Parathyroid adenoma (tissue), 2 donors: Measurements from ENCODE around the gene ZFR.

ENCODE experiments used
- H2AFZ ChIP-seq: fragments of 300-600 bp; sonication (generic); one replicate; pipeline ENCODE4 v1.7.0; 2017; ENCODE audit warnings: antibody characterized with exemption, mild to moderate bottlenecking
- H3K27ac ChIP-seq: fragments of 300-600 bp; sonication (generic); one replicate; pipeline ENCODE4 v1.7.0; 2017
- H3K27me3 ChIP-seq: fragments of 300-600 bp; sonication (generic); one replicate; pipeline ENCODE4 v1.7.0; 2017; ENCODE audit warnings: low read length; ENCODE audit not compliant: control insufficient read depth, insufficient read depth
- H3K36me3 ChIP-seq: fragments of 300-600 bp; sonication (generic); one replicate; pipeline ENCODE4 v1.7.0; 2017; ENCODE audit warnings: low read length; ENCODE audit not compliant: control insufficient read depth, insufficient read depth
- H3K4me1 ChIP-seq: fragments of 300-600 bp; sonication (generic); one replicate; pipeline ENCODE4 v1.7.0; 2017; ENCODE audit warnings: control low read depth
- H3K4me2 ChIP-seq: fragments of 300-600 bp; sonication (generic); one replicate; pipeline ENCODE4 v1.7.0; 2017; ENCODE audit warnings: low read length
- H3K4me3 ChIP-seq: fragments of 300-600 bp; sonication (generic); one replicate; pipeline ENCODE4 v1.7.0; 2017; ENCODE audit warnings: low read depth, low read length
- H3K79me2 ChIP-seq: fragments of 300-600 bp; sonication (generic); one replicate; pipeline ENCODE4 v1.7.0; 2017; ENCODE audit warnings: control low read depth
- H3K9ac ChIP-seq: fragments of 300-600 bp; sonication (generic); one replicate; pipeline ENCODE4 v1.7.0; 2017; ENCODE audit warnings: mild to moderate bottlenecking
- H3K9me3 ChIP-seq: fragments of 300-600 bp; sonication (generic); one replicate; pipeline ENCODE4 v1.7.0; 2017; ENCODE audit warnings: low read length; ENCODE audit not compliant: control insufficient read depth
- TF ChIP-seq, protein P1 (sequence below): fragments of 300-600 bp; sonication (generic); IDR thresholded peaks from one replicate; pipeline ENCODE4 v1.7.0; 2017; ENCODE audit warnings: antibody characterized with exemption, mild to moderate bottlenecking
- donor health status: primary hyperparathyroidism.

ZFR gene

GRCh38 chr5:32384621-32385020, 59.9 kb downstream of the ZFR start:
- H3K4me2 ChIP-seq = no peak overlapping the region
- H3K27me3 ChIP-seq = no peaks in the 10 kb centered on the region
- no peak overlapping the region for H3K27ac ChIP-seq
- H3K9ac ChIP-seq = no peak overlapping the region
- H3K36me3 ChIP-seq = no peaks in the 10 kb centered on the region
- no peaks in the 10 kb centered on the region for H3K79me2 ChIP-seq
- TF ChIP-seq, protein P1, sequence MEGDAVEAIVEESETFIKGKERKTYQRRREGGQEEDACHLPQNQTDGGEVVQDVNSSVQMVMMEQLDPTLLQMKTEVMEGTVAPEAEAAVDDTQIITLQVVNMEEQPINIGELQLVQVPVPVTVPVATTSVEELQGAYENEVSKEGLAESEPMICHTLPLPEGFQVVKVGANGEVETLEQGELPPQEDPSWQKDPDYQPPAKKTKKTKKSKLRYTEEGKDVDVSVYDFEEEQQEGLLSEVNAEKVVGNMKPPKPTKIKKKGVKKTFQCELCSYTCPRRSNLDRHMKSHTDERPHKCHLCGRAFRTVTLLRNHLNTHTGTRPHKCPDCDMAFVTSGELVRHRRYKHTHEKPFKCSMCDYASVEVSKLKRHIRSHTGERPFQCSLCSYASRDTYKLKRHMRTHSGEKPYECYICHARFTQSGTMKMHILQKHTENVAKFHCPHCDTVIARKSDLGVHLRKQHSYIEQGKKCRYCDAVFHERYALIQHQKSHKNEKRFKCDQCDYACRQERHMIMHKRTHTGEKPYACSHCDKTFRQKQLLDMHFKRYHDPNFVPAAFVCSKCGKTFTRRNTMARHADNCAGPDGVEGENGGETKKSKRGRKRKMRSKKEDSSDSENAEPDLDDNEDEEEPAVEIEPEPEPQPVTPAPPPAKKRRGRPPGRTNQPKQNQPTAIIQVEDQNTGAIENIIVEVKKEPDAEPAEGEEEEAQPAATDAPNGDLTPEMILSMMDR = no peak
- H3K9me3 ChIP-seq = no peaks in the 10 kb centered on the region
- H2AFZ ChIP-seq = no peak overlapping the region
- no peaks in the 10 kb centered on the region for H3K4me1 ChIP-seq
- no peak overlapping the region for H3K4me3 ChIP-seq

DNA sequence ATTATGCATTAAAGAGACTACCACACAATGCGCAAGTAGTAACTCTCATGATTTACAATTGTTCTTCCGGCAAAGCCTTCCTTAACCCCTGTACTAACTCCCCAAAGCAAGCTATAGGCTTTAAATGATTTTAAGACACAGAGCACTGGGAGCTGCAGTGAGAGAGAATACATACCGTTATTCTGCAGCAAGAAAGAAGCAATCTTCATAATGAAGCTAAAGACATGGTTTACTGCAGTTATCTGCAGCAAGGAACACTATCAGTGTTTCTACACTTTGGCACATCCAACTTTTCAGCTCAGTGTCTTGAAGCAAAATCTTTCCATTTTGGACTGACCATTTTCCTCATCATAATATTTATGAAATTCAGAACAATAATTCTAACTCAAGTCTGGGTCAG, 61.0 kb downstream of the ZFR start:
- Histone ChIP-seq H3K27me3 (no peaks in the 10 kb centered on the region), H3K4me1 (no peaks in the 10 kb centered on the region), H2AFZ (no peak overlapping the region), H3K9ac (no peak overlapping the region), H3K36me3 (no peaks in the 10 kb centered on the region), H3K4me2 (no peak overlapping the region), H3K79me2 (no peaks in the 10 kb centered on the region), H3K27ac (no peak overlapping the region), H3K4me3 (no peak overlapping the region), H3K9me3 (no peaks in the 10 kb centered on the region)
- TF ChIP-seq, protein P1 = no peak

- TF ChIP-seq, protein P1 = no peak
- no peaks in the 10 kb centered on the region for H3K36me3 ChIP-seq
- no peaks in the 10 kb centered on the region for H3K27me3 ChIP-seq
- no peak overlapping the region for H3K4me2 ChIP-seq
- no peak overlapping the region for H3K9ac ChIP-seq
- H2AFZ ChIP-seq = no peak overlapping the region
- H3K79me2 ChIP-seq = no peaks in the 10 kb centered on the region
- H3K4me1 ChIP-seq = no peaks in the 10 kb centered on the region
- no peak overlapping the region for H3K27ac ChIP-seq
- no peaks in the 10 kb centered on the region for H3K9me3 ChIP-seq
- H3K4me3 ChIP-seq = no peak overlapping the region
These were observed 61.5 kb downstream of the ZFR start for GRCh38 chr5:32383065-32383464.

DNA sequence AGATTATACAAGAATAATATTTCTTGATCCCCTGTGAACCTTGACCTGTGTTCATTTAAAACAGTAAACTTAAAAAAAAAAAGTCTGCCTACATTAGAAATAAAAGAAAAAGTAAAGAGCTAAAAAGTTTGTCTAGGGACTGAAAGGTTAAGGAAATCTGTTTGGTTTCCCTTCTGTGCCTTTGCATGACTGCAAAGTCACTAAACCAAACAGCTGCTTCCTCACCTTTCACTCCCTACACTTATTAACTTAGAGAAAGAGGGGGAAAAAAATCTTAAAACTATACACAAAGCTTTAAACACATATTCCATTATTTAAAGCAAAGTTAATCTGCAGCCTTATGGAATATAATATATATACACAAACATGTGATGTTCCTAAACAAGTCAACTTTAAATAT, 65.1 kb downstream of the ZFR start:
- H3K9me3 ChIP-seq = no peaks in the 10 kb centered on the region
- no peak overlapping the region for H2AFZ ChIP-seq
- H3K9ac ChIP-seq = no peak overlapping the region
- no peak overlapping the region for H3K4me3 ChIP-seq
- TF ChIP-seq, protein P1 = no peak
- no peaks in the 10 kb centered on the region for H3K27me3 ChIP-seq
- H3K79me2 ChIP-seq = no peaks in the 10 kb centered on the region
- H3K4me1 ChIP-seq = no peaks in the 10 kb centered on the region
- H3K36me3 ChIP-seq = no peaks in the 10 kb centered on the region
- H3K27ac ChIP-seq = no peak overlapping the region
- H3K4me2 ChIP-seq = no peak overlapping the region

GRCh38 chr5:32378966-32379365, 65.6 kb downstream of the ZFR start:
- no peak overlapping the region for H3K27ac ChIP-seq
- no peaks in the 10 kb centered on the region for H3K9me3 ChIP-seq
- H3K36me3 ChIP-seq = no peaks in the 10 kb centered on the region
- no peak overlapping the region for H3K9ac ChIP-seq
- TF ChIP-seq, protein P1 = no peak
- no peak overlapping the region for H3K4me3 ChIP-seq
- no peaks in the 10 kb centered on the region for H3K79me2 ChIP-seq
- no peaks in the 10 kb centered on the region for H3K27me3 ChIP-seq
- no peak overlapping the region for H2AFZ ChIP-seq
- no peaks in the 10 kb centered on the region for H3K4me1 ChIP-seq
- no peak overlapping the region for H3K4me2 ChIP-seq
